GM20000 (cell line): ENCODE data around the gene GIT2.

Source experiments
- DNase-seq: peaks from one replicate; pipeline ENCODE4 v3.0.0; 2012; ENCODE audit warnings: low spot score
- CTCF ChIP-seq: IDR thresholded peaks from 2 replicates; pipeline ENCODE4 v1.5.1; 2012; ENCODE audit warnings: mild to moderate bottlenecking, control low read depth; ENCODE audit errors: extremely low read depth, missing control alignments

GIT2 gene

GRCh38 chr12:110002676-110003515 lies 6.7 kb upstream of the GIT2 start:
- TF ChIP-seq CTCF = no peak
- DNase-seq = no peak

GRCh38 chr12:110001596-110001995 lies 5.4 kb upstream of the GIT2 start:
- no peak for DNase-seq
- TF ChIP-seq CTCF = no peak

GRCh38 chr12:109999983-110000505 lies 3.9 kb upstream of the GIT2 start:
- no peak for TF ChIP-seq CTCF
- no peak for DNase-seq

GRCh38 chr12:109999649-109999971 lies 3.4 kb upstream of the GIT2 start:
- TF ChIP-seq CTCF = no peak
- no peak for DNase-seq

- no peak for TF ChIP-seq CTCF
- DNase-seq = peak; percentile 92
These were observed 2.9 kb upstream of the GIT2 start, which contains the start of gene ANKRD13A for GRCh38 chr12:109998904-109999648. Gene ANKRD13A, plus strand, starts transcription at chr12:109999430. Its CDS starts 259 bp downstream, at chr12:109999689.

- DNase-seq = no peak
These were observed 2.2 kb upstream of the GIT2 start for GRCh38 chr12:109998241-109998903.

More at GRCh38 chr12:109998241-109998903, 2.2 kb upstream of the GIT2 start:
- TF ChIP-seq CTCF = no peak
